ENCODE results near the gene MORN1.

GRCh38 chr1:2412395-2412772 is 21.0 kb upstream of the MORN1 start, which contains the start of gene PEX10:
- TF ChIP-seq CTCF (IDR thresholded peaks at IDR 0.05) (no peak), POLR2A (IDR thresholded peaks at IDR 0.05) (no peak)
